Measurements from ENCODE around the gene STXBP2.
"Not testable (repeated sequence)": the region's sequence is repeated elsewhere in the genome, so short reads cannot be mapped to it uniquely, and the experiment has no call there.

STXBP2 gene

DNA sequence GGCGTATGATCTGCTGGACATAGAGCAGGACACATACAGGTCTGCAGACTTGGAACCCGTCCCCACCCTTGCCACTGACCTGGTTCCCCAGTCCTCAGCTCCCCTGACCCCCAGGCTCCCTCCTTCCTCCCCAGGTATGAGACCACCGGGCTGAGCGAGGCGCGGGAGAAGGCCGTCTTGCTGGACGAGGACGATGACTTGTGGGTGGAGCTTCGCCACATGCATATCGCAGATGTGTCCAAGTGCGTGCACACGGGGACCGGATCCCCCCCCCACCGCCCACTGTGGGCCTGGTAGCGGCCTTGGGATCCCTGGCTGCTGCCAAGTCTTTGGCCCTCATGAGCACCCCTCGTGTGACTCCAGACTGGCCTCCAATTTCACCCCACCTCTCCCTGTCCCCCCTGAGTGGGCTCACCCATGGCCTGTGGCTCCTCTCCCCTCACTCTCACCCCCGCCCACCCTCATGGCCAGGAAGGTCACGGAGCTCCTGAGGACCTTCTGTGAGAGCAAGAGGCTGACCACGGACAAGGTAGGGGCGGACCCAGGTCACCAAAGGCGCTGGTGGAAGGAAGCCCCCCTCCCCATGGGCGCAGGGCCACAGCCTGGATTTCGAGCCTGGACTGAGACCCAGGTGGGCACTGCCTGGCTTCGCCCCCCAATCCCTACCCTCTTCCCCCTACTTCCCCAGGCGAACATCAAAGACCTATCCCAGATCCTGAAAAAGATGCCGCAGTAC, 5.6 kb downstream of the STXBP2 start:
- no peak for TF ChIP-seq CTCF (IDR thresholded peaks at IDR 0.05; ENCODE audit: low read length, missing control alignments)
- H3K4me3 ChIP-seq (replicated peaks; ENCODE audit: low read depth, low read length): no peak overlapping the region
- DNase-seq (ENCODE audit: low read depth): no peak

DNA sequence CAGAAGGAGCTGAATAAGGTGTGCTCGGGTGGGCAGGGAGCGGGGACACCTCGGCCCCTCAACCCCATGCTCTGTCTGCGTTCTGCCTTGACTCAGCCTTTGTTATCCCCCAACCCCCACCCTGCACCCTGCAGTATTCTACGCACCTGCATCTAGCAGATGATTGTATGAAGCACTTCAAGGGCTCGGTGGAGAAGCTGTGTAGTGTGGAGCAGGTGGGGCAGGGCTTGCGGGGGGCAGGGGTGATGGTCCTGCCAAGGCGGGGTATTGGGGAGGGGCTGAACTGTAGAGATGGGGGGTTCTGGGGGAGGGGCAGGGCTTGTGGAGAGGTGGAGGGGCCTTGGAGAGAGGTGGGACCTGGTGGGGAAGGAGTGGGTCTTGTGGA, 6.1 kb downstream of the STXBP2 start:
- no peak for TF ChIP-seq CTCF (IDR thresholded peaks at IDR 0.05; ENCODE audit: low read length, missing control alignments)
- no peak for DNase-seq (ENCODE audit: low read depth)
- no peak overlapping the region for H3K4me3 ChIP-seq (replicated peaks; ENCODE audit: low read depth, low read length)

DNA sequence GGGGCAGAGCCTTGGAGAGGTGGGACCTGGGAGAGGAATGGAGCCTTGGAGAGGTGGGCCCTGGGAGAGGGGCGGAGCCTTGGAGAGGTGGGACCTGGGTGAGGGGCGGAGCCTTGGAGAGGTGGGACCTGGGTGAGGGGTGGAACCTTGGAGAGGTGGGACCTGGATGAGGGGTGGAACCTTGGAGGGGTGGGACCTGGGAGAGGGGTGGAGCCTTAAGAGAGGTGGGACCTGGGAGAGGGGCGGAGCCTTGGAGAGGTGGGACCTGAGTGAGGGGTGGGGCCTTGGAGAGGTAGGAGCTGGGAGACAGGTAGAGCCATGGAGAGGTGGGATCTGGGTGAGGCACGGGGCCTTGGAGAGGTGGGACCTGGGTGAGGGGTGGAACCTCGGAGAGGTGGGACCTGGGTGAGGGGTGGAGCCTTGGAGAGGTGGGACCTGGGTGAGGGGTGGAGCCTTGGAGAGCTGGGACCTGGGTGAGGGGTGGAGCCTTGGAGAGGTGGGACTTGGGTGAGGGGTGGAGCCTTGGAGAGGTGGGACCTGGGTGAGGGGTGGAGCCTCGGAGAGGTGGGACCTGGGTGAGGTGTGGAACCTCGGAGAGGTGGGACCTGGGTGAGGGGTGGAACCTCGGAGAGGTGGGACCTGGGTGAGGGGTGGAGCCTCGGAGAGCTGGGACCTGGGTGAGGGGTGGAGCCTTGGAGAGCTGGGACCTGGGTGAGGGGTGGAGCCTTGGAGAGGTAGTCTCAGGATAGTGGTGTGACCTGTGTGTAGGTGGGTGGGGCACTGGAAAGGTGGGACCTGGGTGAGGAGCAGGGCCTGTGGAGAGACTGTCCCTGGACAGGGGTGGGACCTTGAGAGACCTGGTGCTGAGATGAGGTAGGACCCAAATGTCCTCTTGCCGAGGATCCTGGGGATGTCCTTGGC, 7.0 kb downstream of the STXBP2 start:
- H3K4me3 ChIP-seq (replicated peaks; ENCODE audit: low read depth, low read length); DNase-seq (ENCODE audit: low read depth): not testable (repeated sequence)

GRCh38 chr19:7644550-7644877, 7.6 kb downstream of the STXBP2 start:
- no peak for TF ChIP-seq CTCF (IDR thresholded peaks at IDR 0.05; ENCODE audit: low read length, missing control alignments)
- DNase-seq (ENCODE audit: low read depth): no peak
- H3K4me3 ChIP-seq (replicated peaks; ENCODE audit: low read depth, low read length): no peak overlapping the region

DNA sequence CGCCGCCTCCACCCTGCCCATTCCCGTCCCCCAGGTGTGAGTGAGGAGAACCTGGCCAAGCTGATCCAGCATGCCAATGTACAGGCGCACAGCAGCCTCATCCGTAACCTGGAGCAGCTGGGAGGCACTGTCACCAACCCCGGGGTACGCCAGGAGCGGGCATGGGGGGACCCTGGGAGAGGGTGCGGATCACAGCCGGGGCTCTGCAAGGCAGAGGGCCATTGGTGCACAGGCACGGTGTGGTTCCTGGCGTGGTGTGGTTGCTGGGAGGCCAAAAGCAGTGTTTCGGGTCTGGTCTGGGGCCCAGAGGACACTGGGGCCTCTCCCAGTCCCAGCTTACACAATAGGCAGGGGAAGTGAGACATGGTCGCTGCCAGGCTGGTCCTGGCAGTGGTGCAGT, 8.3 kb downstream of the STXBP2 start:
- H3K4me3 ChIP-seq (replicated peaks; ENCODE audit: low read depth, low read length): no peak overlapping the region
- no peak for TF ChIP-seq CTCF (IDR thresholded peaks at IDR 0.05; ENCODE audit: low read length, missing control alignments)
- no peak for DNase-seq (ENCODE audit: low read depth)

DNA sequence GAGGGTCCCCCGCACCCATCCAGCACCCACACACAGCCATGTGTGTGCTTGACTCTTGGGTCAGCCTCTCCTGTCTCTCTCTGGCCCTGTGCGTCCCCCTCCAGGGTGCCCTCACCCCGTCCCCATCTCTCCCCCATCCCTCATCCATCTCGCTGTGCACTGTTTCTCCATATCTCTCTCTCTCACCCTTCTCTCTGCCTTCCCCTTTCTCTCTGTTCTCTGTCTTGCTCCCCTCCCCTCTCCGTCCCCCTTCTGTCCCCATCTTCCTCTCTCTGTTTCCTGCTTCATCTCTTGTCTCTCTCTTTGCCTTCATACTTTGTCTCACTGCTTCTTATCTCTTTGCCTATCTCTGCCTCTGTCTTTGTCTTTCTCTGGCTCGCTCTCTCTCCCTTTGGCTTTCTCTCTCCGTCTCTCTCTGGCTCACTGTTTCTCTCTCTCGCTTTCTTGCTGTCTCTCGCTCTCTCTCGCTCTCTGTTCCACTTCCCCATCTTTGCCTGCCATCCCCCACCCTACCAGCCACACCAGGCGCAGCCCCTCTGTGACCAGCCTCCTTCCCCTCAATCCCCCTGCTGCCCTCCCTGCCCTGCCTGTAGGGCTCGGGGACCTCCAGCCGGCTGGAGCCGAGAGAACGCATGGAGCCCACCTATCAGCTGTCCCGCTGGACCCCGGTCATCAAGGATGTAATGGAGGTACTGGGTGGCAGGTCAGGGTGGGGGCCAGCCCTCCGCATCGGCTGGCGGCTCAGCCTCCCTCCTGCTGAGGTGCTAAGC, 8.9 kb downstream of the STXBP2 start:
- TF ChIP-seq CTCF (IDR thresholded peaks at IDR 0.05; ENCODE audit: low read length, missing control alignments): no peak
- DNase-seq (ENCODE audit: low read depth): no peak
- no peak overlapping the region for H3K4me3 ChIP-seq (replicated peaks; ENCODE audit: low read depth, low read length)

DNA sequence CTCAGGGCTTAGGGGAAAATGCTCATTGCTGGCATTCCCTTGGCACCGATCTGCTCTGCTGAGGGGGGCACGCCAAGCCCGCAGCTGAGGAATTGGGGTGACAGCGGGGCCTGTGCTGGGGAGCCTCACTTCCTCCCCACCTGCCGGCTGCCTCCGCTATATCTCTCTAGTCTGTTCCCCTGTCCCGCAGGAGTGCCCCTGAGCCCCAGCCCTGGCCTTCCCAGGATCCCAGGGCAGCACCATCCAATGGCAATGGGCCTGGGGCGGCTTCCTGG, 9.5 kb downstream of the STXBP2 start:
- no peak for DNase-seq (ENCODE audit: low read depth)
- TF ChIP-seq CTCF (IDR thresholded peaks at IDR 0.05; ENCODE audit: low read length, missing control alignments): no peak
- no peak overlapping the region for H3K4me3 ChIP-seq (replicated peaks; ENCODE audit: low read depth, low read length)

Data from fibroblast of pulmonary artery (primary cell).